IPS-NIHi11 (cell line): ENCODE measurements around the gene KLK8.
A peak's percentile ranks its signal among the peaks of the same experiment; 100 is the strongest.
"Not testable (repeated sequence)": the region's sequence is repeated elsewhere in the genome, so short reads cannot be mapped to it uniquely, and the experiment has no call there.

Experiments
- DNase-seq: peaks from one replicate; pipeline ENCODE4 v3.0.0; 2012; ENCODE audit warnings: mixed read lengths, low spot score

Gene KLK8

DNA sequence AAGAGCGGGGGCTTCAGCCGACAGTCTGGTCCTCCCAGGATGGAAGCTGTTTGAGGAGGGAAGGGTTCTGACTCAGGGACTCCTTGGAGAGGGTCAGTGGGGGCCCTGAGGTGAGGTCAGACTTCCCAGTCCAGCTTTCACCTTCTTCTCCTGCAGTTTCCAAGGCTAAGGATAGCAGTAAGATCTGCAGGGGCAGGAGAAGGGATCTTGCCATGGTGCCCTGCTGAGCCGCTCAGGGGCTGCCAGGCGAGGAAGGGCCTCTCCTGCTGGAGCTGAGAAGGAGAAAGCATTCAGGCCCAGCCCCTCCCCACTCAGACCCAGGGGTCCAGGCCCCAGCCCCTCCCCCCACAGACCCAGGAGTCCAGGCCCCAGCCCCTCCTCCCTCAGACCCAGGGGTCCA lies 19.2 kb downstream of the KLK8 start:
- DNase-seq = no peak

DNA sequence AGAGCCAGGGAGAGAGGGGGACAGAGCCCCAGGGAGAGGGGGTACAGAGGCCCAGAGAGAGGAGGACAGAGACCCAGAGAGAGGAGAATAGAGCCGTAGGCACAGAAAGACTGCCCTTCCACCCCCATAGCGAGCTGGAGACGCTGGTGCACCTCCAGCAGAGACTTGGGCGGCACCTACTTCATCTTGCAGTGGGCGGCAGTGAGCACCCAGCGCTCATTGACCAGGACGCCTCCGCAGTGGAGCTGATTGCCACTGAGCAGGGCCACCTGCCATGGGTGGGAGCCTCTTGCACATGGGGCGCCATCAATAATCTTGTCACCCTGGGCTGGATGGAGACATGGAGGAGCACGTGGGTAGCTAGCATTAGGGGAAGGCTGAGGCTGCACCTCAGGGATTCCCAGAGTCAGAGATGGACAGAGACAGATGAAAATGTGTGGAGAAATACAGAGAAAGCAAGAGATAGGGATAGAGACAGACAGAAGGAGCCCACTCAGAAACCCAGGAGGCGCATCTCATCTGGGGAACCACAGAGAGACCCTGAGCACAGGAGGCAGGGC lies 19.7 kb downstream of the KLK8 start:
- DNase-seq = no peak

DNA sequence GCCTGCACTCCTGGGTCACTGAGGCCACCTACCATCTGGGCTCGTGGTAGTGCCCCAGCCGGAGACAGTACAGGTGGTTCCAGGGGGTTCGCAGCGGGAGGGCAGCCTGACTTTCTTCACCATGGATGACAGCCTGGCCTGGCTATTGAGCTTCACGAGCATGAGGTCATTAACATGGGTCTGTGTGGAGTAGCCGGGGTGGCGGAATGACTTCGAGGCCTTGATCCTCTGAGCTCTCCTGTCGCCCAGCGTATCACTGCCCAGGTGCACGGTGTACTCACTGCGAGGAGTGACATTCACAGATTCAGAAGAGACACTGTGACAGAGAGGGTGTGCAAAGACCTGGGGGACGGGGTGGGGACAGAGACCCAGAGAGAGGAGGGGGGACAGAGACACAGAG lies 21.2 kb downstream of the KLK8 start:
- DNase-seq = no peak

DNA sequence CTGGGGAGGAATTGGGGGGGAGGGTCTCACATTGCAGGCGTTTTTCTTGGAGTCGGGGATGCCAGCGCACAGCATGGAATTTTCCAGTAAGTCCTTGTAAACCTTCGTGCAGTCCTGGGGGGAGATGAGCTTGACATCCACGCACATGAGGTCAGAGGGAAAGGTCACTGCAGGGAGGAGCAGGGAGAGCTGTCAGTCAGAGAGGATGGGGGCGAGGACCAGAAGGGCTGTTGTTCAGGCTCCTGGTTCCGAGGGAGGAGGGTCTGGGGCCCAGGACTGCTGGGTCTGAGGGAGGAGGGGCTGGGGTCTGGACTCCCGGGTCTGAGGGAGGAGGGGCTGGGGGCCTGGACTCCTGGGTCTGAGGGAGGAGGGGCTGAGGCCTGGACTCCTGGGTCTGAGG lies 21.6 kb downstream of the KLK8 start:
- no peak for DNase-seq

DNA sequence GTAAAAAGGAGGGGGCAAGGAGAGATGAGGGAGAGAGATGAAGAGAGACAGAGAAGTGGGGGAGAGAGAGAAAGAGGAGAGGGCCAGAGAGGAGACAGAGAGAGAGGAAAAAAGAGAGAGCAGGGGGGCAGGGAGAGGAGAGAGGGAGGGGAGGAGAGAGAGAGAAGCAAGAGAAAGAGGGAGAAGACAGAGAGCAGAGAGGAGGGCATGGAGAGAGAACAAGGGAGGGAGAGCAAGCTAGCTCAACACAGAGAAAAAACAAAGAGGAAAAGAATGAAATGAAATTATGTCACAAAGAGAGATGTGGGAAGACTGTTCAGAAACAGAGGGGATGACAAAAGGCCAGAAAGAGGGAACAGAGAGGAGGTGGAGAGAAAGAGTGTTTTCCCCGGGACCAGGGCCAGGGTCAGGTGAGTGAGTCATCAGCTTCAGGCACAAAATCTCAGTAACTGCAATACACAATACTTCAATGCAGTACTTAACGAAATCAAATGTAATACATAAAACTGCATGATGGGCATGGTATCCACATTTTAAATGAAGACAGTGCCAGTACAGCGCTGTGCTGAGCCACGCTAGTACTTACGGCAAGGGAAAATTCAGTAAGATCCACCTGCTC lies 22.5 kb downstream of the KLK8 start:
- no peak for DNase-seq

DNA sequence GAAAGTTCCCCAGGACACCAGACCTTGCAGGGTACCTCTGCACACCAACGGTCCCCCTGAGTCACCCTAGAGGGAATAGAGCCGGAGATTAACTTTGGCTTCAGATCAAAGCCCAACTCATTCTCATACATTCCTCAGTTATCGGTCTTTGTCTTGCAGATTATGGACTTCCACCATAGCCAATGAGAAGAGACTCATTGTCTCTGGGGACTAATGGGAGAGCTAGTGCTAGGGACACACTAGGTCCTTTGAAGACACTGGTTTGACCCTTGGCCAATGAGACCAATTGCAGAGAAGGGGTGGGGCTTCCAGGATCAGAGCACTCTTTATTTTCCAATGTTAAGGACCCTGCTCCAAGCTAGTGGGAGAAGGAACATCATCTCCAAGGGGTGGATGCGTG lies 23.8 kb downstream of the KLK8 start:
- no peak for DNase-seq

DNA sequence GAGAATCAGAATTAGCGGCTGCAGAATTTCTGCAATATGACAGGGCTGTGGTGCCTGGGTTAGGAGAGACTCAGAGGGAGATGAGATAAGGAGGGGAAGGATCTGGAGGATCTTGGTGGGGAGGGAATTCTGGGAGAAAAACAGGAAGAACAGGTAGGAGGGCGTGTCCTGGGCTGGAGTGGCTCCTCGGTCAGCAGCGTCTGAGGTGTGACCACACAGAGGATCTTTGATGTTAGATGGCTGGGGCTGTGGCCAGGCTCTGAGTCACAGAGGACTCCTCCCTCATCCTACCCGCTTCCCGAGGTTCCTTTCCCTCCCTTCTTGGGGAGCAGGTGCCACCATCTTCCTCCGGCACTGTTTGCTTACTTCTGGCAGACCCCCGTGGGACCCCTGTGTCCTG lies 25.6 kb downstream of the KLK8 start:
- peak; percentile 61 for DNase-seq

DNA sequence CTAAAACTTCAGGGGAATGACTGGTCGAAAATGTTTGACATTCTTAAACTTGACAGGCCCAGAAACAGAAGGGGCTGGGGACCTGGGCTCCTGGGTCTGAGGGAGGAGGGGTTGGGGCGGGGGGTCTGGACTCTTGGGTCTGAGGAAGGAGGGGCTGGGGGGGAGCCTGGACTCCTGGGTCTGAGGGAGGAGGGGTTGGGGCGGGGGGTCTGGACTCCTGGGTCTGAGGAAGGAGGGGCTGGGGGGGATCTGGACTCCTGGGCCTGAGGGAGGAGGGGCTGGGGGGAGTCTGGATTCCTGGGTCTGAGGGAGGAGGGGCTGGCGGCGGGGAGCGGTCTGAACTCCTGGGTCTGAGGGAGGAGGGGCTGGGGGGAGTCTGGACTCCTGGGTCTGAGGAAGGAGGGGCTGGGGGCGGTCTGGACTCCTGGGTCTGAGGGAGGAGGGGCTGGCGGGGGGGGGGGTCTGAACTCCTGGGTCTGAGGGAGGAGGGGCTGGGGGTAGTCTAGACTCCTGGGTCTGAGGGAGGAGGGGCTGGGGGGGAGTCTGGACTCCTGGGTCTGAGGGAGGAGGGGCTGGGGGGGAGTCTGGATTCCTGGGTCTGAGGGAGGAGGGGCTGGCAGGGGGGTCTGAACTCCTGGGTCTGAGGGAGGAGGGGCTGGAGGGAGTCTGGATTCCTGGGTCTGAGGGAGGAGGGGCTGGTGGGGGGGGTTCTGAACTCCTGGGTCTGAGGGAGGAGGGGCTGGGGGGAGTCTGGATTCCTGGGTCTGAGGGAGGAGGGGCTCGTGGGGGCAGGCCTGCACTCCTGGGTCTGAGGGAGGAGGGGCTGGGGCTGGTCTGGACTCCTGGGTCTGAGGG lies 26.5 kb downstream of the KLK8 start:
- DNase-seq = no peak

DNA sequence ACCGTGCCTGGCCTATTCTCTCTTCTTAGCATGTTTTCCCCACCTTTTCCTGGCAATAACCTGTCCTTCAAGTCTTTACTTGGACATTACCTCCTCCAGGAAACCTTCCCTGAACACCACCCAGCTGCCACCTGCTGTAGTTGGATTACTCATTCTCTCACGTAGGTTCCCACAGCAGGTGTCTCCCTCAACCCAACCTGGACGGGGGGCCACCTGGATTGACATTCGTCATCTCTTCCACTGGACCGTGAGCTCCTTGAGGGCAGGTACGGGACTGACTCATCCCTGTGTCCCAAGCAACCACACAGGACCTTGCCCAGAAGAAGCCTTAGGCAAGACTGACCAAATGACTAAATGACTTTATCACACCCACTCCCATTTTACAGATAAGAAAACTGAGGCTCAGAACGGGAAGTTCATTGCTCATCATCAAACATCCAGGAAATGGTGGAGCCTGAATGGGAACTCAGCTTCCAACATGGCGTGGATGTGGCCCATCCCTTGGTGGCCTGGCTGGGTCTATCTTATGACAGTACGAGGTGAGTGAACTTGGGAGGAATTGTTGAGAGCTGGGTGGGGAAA lies 28.5 kb downstream of the KLK8 start:
- no peak for DNase-seq

DNA sequence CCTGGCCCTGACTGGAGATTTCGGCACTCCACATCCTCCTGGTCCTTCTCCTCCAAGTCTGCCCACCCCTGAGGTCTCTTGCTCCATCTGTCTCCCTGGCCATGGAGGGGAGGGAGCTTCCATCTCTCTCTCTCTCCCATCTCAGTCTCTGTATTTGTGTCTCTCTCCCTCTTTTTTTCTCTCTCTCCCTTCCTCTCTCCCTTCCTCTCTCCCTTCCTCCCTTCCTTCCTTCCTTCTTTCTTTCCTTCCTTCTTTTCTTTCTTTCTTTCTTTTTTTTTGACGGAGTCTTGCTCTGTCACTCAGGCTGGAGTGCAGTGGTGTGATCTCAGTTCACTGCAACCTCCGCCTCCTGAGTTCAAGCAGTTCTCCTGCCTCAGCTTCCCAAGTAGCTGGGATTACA lies 31.6 kb downstream of the KLK8 start:
- DNase-seq = not testable (repeated sequence)

DNA sequence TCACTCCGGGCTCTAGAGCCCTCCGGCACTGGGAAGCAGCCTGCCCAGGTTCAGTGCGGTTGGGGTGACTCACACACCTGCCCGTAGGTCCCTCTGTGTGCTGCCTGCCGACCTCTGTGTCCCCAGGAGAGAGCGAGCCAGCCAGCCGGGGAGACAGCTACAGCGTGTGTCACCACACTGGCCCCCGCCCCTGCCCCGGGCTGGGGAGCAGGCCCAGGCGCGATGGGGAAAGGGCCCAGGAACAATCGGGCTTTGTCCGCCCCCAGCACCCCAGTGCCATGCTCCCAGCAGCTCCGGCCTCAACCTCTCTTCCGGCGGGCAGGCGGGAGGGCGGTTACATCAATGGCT lies 32.0 kb downstream of the KLK8 start, which contains the start of gene KLK6:
KLK6 (minus strand) TSS at position 179 of the 348 bp plus-strand sequence. CDS start 1,487 bp downstream, outside the sequence.
- DNase-seq = no peak

DNA sequence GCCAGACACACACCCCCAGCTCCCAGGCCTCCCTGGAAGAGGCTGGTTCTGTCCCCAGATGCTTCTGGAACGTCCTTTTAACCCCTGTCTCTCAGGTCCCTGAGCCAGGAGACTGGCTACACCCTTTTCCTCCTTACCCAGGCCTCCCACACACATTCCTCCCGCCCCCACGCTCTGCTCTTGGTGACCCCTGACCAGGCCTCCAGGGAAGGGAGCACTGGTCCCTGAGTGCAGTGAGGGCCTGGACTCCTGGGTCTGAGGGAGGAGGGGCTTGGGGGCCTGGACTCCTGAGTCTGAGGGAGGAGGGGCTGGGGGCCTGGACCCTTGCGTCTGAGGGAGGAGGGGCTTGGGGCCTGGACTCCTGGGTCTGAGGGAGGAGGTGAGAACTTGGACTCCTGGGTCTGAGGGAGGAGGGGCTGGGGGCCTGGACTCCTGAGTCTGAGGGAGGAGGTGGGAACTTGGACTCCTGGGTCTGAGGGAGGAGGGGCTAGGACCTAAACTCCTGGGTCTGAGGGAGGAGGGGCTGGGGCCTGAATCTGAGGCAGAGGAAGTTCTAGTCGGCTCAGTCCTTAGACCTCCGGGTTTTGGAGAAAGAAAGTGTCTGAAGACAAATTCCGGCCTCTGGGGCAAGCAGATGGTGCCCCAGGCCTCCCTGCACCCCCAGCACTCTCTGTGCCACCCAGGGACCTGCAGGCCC lies 32.5 kb downstream of the KLK8 start:
- DNase-seq = no peak

DNA sequence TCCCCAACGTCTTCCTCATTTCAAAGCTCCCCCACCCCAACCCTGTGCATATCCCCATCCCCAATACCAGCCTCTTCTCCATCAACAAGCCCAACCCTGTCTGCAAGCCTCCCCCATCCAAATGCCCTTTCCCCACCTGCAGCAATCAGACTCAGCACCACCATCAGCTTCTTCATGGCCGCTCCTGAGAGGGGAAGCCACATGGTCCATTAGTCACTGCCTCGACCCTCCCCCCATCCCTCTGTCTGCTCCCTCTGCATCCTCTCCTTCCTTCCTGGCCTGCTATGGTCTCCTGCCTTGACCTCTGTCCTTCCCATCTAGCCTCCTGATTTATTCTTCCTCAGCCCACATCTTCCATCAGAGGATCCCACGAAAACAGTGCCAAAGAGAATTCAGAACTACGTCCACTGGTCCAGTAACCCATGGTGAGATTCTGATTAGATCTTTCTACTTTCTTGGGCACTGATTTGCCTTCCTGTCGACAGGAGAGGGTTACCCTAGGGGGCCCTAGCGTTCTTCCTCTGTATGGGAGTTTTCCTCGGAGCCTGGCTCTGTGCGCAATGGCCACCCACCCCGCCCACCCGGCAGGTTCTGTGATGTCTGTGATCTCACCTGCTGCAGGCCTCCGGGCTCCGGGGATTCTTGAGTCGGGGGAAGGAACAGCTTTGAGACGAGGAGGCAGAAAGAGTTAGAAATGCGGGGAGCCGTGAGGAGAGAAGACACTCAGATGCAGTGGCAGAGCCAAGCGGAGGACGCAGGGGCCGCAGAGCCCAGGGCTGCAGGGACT lies 33.3 kb downstream of the KLK8 start:
- DNase-seq = peak; percentile 40

DNA sequence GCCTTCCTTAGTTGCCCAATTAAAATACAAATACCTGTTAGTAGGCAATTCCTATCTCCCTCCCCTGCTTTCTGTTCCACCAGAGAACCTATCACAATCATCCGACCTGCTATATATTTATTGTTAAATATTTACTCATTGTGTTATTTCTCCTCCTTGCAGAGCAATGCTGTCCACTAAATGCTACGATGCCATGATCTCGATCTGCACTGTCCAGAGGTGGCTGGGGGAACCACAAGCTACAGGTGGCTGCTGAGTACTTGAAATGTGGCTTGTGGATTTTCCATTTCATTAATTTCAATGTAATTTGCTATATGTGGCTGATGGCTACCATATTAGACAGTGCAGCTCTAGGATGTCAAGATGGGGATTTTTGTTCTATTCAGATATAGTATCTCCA lies 37.1 kb downstream of the KLK8 start:
- no peak for DNase-seq

DNA sequence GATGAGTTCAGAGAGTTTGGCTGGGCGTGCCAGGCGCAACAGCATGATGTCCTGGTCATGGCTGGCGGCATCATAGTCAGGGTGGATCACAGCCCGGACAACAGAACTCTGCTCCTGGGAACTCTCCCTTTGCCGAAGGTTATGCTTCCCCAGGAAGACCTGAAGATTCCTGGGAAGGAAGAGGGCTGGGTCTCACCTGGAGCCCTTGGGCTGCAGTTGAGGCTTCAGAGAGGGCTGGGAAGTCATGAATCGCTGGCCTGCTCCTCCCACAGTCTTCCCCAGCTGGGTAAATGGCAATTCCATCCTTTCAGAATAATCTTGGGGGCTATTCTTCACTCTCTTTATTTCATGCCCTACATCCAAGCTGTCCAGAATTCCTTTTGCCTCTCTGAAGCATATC lies 38.0 kb downstream of the KLK8 start:
- DNase-seq = no peak

DNA sequence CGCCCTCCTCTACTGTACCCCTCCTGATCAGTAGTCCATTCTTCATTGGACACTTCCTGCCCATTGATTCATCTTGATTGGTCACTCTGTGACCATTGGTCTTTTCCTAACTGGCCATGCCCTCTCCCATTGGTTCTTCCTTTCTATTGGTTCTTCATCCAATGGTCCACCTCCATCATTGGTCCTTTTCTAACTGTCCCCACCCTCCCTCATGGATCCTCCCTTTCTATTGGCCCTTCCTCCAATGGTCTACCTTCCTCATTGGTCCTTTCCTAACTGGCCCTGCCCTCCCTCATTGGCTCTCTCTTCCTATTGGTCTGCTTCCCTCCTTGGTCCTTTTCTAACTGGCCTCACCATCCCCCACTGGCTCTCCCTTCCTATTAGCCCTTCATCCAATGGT lies 39.2 kb downstream of the KLK8 start:
- DNase-seq = no peak

DNA sequence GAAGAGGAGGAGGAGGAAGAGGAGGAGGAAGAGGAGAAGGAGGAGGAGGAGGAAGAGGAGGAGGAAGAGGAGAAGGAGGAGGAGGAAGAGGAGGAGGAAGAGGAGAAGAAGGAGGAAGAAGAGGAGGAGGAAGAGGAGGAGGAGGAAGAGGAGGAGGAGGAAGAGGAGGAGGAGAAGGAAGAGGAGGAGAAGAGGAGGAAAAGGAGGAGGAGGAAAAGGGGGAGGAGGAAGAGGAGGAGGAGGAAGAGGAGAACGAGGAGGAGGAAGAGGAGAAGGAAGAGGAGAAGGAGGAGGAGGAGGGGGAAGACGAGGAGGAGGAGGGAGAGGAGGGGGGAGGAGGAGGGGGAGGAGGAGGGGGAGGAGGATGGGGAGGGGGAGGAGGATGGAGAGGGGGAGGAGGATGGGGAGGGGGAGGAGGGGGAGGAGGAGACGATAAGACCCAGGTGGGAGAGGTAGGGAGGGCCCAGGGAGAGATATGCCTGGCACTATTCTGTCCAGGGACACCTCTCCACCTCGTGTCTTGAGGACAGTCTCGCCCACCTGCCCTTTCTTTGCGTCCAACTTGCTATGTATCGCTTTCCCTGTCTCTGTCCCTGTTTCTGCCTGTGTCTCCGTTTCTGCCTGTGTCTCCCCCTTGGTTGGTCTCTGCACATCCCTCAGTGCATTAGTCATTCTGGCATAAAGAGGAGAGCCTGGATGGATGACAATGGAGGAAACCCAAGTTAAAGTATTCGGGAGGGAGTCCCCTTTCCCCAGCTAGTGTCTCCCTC lies 41.5 kb downstream of the KLK8 start:
- no peak for DNase-seq

DNA sequence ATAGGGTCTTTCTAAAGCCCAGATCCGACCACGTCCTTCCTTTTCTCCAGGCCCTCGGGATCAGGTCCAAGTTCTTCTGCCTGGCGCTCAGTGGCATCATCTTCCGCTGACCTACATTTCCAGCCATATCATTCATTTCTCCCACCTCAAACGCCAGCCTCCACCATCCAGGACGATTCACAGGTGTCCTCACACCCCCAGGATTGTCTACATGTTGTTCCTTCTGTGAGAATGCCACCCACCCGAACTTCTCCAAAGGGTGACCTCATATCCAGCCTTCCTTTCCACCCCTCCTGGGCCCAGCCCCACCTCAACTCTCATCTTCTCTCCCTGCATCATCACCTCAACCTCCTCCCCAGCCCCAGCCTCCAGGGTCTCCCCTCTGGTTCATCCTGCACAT lies 43.8 kb downstream of the KLK8 start:
- no peak for DNase-seq

DNA sequence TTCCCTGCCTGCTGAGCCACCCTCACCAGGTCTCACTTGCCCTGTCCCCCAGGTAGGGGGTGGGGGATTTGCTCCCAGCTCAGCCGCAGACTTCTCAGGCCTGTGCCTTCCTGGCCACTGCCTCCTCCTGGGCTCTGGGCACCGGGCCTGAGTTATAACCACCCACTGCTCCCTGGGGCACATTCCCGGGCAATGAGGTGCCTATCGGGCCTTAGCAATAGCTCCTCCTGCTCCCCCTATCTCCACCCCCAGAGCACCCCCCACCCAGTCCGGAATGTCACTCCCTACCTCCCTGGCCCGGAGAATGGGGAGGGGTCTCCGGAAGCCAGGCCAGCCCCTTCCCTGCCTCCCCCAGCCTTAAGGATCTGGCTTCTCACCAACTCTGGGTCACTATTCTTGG lies 48.5 kb downstream of the KLK8 start, which contains the start of gene KLK5:
KLK5 (minus strand) TSS at position 129 of the 400 bp plus-strand sequence. CDS start 381 bp downstream, outside the sequence.
- DNase-seq = no peak

DNA sequence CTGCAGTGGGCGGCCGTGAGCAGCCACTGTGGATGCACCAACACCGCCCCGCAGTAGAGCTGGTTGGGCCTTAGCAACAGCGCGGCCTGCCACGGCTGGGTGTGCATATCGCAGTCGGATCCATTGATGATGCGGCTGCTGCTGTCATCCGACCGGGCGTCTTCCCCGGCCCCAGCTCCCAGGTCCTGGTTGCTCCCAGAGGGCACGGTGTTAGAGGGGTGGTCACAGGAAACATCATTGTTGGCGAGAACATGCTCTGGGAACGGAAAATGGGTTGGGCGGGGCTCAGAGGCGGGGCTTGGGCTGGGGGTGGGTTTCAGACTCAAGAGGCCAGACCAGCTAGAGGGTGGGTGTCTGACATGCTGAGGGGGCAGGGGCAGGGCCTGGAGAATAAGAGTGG lies 51.5 kb downstream of the KLK8 start:
- DNase-seq = peak; percentile 34

DNA sequence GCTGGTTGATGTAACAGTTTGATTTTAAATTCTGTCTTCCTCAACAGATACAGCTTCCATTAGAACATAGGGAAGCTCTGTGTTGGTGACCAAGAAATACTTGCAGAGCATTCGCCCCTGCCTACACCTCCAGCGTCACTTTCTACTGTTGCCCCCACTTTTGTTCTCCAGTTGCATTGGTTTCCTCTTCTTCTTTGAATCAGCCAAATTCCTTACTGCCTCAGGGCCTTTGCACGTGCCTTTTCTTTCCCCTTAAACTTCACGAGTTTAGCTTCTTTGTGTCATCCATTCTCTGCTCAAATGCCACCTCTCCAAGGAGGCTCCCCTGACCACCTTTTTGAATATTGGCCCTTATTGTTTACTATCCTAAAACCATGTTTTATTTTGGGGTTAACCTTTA lies 54.3 kb downstream of the KLK8 start:
- DNase-seq = no peak
